Neural crest cell (in vitro differentiated cells): ENCODE data around the gene ATAD5. TPM values are rescaled to one million over a fixed set of nuclear protein-coding genes. Genes with fewer than 3 reads are reported as not detected.
"Not testable (repeated sequence)": the region's sequence is repeated elsewhere in the genome, so short reads cannot be mapped to it uniquely, and the experiment has no call there.

Experiments
- DNase-seq: peaks from one replicate; pipeline ENCODE4 v3.0.0; 2021; ENCODE audit warnings: low read depth, mixed read lengths, low spot score
- H3K27ac Mint-ChIP-seq: one replicate; pipeline ENCODE4 v1.8.0; 2021; ENCODE audit warnings: mild to moderate bottlenecking, mixed read lengths; ENCODE audit not compliant: unreplicated experiment
- H3K27me3 Mint-ChIP-seq: 2 replicates; pipeline ENCODE4 v1.8.0; 2021; ENCODE audit warnings: low read depth, mild to moderate bottlenecking, mixed read lengths
- H3K36me3 Mint-ChIP-seq: 2 replicates; pipeline ENCODE4 v1.8.0; 2021; ENCODE audit warnings: low read depth, mild to moderate bottlenecking, mixed read lengths
- H3K4me1 Mint-ChIP-seq: 2 replicates; pipeline ENCODE4 v1.8.0; 2021; ENCODE audit warnings: mixed read lengths
- H3K4me3 Mint-ChIP-seq: one replicate; pipeline ENCODE4 v1.8.0; 2021; ENCODE audit warnings: mild to moderate bottlenecking, mixed read lengths
- H3K9me3 Mint-ChIP-seq: 2 replicates; pipeline ENCODE4 v1.8.0; 2021; ENCODE audit warnings: mixed read lengths
- total RNA-seq: library from RNA; stranded (reverse); gene quantifications from 2 replicates; pipeline ENCODE4 v1.2.1, GENCODE V29; 2021
- TF ChIP-seq, protein P1 (sequence below): fragments of 200-600 bp; sonication (generic); conservative IDR thresholded peaks from 2 replicates; pipeline ENCODE4 v1.5.0; 2021; ENCODE audit warnings: antibody characterized with exemption, mild to moderate bottlenecking

The ATAD5 gene
- total RNA-seq, 1 donor from 2014 or later, result 24.0 TPM

DNA sequence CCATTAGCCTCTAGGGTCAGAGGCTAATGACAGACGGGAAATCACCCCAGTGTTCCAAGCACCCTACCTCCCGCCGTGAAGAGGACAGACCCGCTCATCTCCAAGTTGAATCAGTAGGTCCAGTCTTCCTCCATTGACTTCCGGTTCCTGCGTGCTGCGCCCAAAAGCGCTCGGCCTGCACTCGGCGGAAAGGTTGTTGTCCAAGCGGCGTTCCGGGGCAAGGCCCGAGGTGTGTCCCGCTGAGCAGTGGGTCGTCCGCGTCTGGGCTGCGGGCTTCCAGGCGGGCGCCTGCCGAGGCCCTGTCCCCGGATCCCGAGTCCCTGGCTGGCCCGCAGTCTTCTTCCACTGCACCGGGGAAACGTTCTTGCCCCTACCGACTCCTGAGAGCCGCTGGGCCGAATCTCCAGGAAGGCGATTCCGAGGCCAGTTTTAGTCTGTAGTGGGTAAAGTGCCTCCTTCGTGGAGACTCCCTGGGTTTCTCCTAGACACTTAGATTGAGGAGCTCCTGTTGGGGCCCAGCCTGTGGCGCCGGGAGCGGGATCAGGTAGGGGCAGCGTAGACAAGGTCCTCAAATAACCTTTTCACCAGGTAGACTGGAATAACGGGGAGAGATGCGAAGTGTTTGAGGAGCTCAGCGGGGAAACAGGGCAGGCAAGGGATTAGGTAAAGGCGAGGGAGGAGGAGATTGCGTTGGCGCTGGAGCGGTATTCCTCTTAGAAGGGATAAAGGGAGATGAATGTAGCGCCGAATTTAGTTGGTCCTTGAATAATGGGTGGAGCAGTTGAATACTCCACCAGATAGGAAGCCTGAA lies 74.5 kb downstream of the ATAD5 start, which contains the start of gene TEFM:
TEFM (minus strand) TSS at position 138 of the 811 bp plus-strand sequence; CDS start at position 98, 40 bp downstream.
- TF ChIP-seq, protein P1, sequence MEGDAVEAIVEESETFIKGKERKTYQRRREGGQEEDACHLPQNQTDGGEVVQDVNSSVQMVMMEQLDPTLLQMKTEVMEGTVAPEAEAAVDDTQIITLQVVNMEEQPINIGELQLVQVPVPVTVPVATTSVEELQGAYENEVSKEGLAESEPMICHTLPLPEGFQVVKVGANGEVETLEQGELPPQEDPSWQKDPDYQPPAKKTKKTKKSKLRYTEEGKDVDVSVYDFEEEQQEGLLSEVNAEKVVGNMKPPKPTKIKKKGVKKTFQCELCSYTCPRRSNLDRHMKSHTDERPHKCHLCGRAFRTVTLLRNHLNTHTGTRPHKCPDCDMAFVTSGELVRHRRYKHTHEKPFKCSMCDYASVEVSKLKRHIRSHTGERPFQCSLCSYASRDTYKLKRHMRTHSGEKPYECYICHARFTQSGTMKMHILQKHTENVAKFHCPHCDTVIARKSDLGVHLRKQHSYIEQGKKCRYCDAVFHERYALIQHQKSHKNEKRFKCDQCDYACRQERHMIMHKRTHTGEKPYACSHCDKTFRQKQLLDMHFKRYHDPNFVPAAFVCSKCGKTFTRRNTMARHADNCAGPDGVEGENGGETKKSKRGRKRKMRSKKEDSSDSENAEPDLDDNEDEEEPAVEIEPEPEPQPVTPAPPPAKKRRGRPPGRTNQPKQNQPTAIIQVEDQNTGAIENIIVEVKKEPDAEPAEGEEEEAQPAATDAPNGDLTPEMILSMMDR, result peak; percentile 28
- Mint-ChIP-seq H3K27ac (peak within 1 kb of the TSS; percentile 95), H3K4me1 (peaks cover 19% of the 10 kb centered on the region), H3K27me3 (no peaks in the 10 kb centered on the region), H3K4me3 (peak within 1 kb of the TSS; percentile 93), H3K9me3 (no peaks in the 10 kb centered on the region), H3K36me3 (peaks cover 4% of the 10 kb centered on the region)
- DNase-seq, result peak; percentile 93

DNA sequence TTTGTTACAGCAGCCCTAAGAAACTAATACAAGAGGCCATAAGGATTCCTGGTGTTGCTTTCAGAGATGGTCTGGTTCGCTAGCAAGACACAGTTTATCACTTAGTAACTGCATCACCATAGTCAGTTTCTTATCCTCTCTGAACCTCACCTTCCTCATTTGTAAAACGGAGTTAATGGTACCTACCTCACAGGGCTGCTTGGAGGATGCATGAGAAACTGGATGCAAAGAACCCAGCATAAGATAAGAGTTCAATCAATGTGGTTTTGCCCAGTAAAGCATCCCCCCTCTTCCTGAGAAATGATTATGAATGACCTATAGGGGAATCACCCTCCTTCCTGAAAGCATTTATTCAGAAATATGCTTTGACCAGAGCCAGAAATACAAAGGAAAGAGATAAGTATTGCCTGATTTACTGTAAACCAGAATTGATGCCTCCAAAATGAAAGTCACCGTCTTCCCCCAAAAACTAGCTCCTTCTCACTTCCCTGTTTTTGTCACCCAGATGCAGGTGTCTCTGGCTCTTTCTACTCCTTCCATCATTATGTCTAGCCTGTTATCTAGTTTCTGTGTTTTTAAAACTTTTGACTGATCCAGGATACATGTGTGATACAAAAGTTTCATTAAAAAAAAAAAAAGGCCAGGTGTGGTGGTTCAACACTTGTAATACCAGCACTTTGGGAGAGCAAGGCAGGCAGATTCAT lies 77.1 kb downstream of the ATAD5 start:
- H3K4me3 Mint-ChIP-seq, result peak overlapping the region; percentile 69
- H3K36me3 Mint-ChIP-seq, result no peaks in the 10 kb centered on the region
- no peak overlapping the region for H3K27ac Mint-ChIP-seq
- peaks cover 19% of the 10 kb centered on the region for H3K4me1 Mint-ChIP-seq
- DNase-seq, result no peak
- H3K27me3 Mint-ChIP-seq, result no peaks in the 10 kb centered on the region
- no peaks in the 10 kb centered on the region for H3K9me3 Mint-ChIP-seq
- TF ChIP-seq, protein P1, result no peak

DNA sequence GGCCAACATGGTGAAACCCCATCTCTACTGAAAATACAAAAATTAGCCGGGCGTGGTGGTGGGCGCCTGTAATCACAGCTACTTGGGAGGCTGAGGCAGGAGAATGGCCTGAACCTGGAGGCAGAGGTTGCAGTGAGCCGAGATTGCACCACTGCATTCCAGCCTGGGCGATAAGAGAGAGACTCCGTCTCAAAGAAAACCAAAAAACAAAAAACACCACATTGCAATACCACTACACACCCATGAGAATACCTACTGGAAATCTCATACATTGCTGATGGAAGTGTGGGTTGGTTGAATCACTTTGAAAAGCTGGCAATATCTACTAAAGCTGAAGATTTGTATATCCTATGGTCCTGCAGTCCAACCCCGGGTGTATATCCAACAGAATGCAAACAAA lies 78.4 kb downstream of the ATAD5 start:
- H3K27me3 Mint-ChIP-seq, H3K27ac Mint-ChIP-seq, H3K9me3 Mint-ChIP-seq, DNase-seq, H3K36me3 Mint-ChIP-seq: not testable (repeated sequence)
- Mint-ChIP-seq H3K4me1 (peaks cover 15% of the 10 kb centered on the region), H3K4me3 (peak overlapping the region; percentile 33)

DNA sequence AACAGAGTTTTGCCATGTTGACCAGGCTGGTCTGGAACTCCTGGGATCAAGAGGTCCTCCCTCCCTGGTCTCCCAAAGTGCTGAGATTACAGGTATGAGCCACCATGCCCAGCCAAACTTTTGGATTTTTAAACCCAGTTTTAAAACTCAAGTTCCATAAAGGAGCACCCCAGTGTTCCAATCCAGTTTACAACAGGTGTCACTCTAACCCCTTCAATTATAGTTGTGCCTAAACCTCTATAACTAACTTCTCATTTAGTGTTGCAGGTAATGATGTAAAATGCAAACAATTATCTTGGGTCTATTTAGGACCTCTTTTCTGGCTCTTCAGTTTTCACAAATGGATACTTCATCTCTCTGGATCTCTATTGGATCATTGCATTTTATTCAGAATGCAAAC lies 82.2 kb downstream of the ATAD5 start:
- TF ChIP-seq, protein P1, result no peak
- Mint-ChIP-seq H3K9me3 (no peaks in the 10 kb centered on the region), H3K4me1 (no peaks in the 10 kb centered on the region), H3K4me3 (no peak overlapping the region), H3K27ac (no peak overlapping the region), H3K27me3 (peaks cover 23% of the 10 kb centered on the region), H3K36me3 (no peaks in the 10 kb centered on the region)
- no peak for DNase-seq

DNA sequence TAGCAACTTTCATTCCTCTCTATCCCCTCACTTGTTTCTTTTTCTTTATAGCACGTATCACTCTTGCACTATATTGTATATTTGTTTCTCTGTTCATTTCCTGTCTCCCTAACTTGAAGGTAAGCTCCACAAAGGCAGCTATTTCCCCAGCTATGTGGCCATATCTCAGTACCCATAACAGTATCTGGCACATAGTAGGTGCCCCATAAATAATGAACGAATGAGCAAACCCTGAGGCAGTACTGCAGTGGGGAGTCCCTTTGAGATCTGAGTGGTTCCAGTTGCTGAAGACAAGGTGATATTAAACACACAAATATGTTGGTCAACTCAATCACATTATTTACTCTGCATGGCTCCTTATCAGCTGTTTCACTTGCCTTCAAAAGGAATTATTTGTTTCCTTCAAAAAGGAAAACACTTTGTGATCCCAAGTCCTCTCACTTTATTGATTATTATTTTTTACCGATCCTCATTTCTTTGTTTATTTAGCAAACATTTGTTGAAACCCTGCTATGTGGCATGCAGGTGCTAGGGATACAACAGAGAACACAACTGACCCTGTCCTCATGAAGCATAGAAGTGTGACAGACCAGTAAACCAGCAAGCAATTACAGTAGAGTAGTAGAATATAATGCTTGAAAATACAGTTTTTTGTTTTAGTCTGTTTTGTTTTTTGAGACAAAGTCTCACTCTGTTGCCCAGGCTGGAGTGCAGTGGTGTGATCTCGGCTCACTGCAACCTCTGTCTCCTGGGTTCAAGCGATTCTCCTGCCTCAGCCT lies 84.3 kb downstream of the ATAD5 start:
- no peaks in the 10 kb centered on the region for H3K36me3 Mint-ChIP-seq
- TF ChIP-seq, protein P1, result no peak
- H3K27me3 Mint-ChIP-seq, result peaks cover 40% of the 10 kb centered on the region
- H3K27ac Mint-ChIP-seq, result no peak overlapping the region
- H3K9me3 Mint-ChIP-seq, result no peaks in the 10 kb centered on the region
- DNase-seq, result no peak
- H3K4me1 Mint-ChIP-seq, result peaks cover 10% of the 10 kb centered on the region
- H3K4me3 Mint-ChIP-seq, result no peak overlapping the region
